HepG2 (cell line): Measurements from ENCODE around the gene ABTB2. TPM values are rescaled to one million over a fixed set of nuclear protein-coding genes. Genes with fewer than 3 reads are reported as not detected.

Source experiments
- ATAC-seq: fragments of 200-7000 bp; cut with Tn5 transposase; 3 replicates; pipeline ENCODE4 v1.9.1; 2020; ENCODE audit warnings: mild to moderate bottlenecking, moderate library complexity
- BruUV-seq: library from RNA; stranded (reverse); fragments of 400-500 nt; replicated peaks from 2 replicates; lab custom pipeline; 2021; lab: Mats Ljungman, UMichigan
- CTCF ChIA-PET: fragments of 300-600 bp; formaldehyde crosslinking; extraction: SDS; loops from one replicate; lab custom pipeline; 2021; ENCODE audit warnings: low total read pairs, inconsistent platforms, low intra/inter-chr PET ratio; lab: Yijun Ruan, JAX
- POLR2A ChIA-PET: fragments of 350-600 bp; sonication (Branson Sonifier 250); formaldehyde crosslinking; loops from one replicate; lab custom pipeline; 2020; ENCODE audit warnings: antibody characterized with exemption, inconsistent platforms; lab: Yijun Ruan, JAX
- DNase-seq: peaks from one replicate; pipeline ENCODE4 v3.0.0-alpha.2; 2015; ENCODE audit warnings: low spot score
- FAIRE-seq: peaks from 3 replicates; lab custom pipeline; 2011; peaks lifted over from hg19 to GRCh38; lab: Jason Lieb, UNC
- H2AFZ ChIP-seq: one replicate; pipeline ENCODE4 v1.6.1; 2011; ENCODE audit warnings: low read length, inconsistent platforms
- H3K27ac ChIP-seq: fragments of 300-600 bp; 3 replicates; pipeline ENCODE4 v1.8.0; 2011; ENCODE audit warnings: mixed run types, mild to moderate bottlenecking, mixed read lengths, low read length, inconsistent platforms; ENCODE audit not compliant: insufficient read depth; ENCODE audit errors: extremely low read length
- H3K27me3 ChIP-seq, 2 experiments: fragments of 200-600 bp in 1 of 2; 2 replicates in 1 of 2; 3 replicates in 1 of 2; pipeline versions ENCODE4 v1.6.0 to v1.8.0; 2011; ENCODE audit warnings: low read length in 2 of 2, mild to moderate bottlenecking in 2 of 2, moderate library complexity in 2 of 2, inconsistent platforms in 1 of 2; ENCODE audit not compliant: insufficient read depth in 2 of 2, control insufficient read depth in 1 of 2
- H3K36me3 ChIP-seq, 2 experiments: fragments of 200-600 bp in 1 of 2; replicated peaks in 1 of 2; 2 replicates in 1 of 2; 3 replicates in 1 of 2; pipeline versions ENCODE4 v1.5.1 to v1.8.0; 2011; ENCODE audit warnings: low read length in 2 of 2, inconsistent platforms in 1 of 2; ENCODE audit not compliant: insufficient read depth in 2 of 2, control insufficient read depth in 1 of 2
- H3K4me1 ChIP-seq: 2 replicates; pipeline ENCODE4 v1.5.1; 2012; ENCODE audit warnings: low read length, inconsistent platforms; ENCODE audit not compliant: insufficient read depth
- H3K4me2 ChIP-seq: 2 replicates; pipeline ENCODE4 v1.6.0; 2011; ENCODE audit warnings: low read depth, low read length, inconsistent platforms
- H3K4me3 ChIP-seq, 3 experiments: fragments of 200-600 bp in 1 of 3; sonication (generic), shearing (Covaris generic) in 1 of 3; replicated peaks in 1 of 3; 2 replicates each; pipeline ENCODE4 v1.5.1; 2011 to 2016; ENCODE audit warnings: low read length in 3 of 3, inconsistent platforms in 2 of 3, low read depth in 2 of 3, mild to moderate bottlenecking in 2 of 3, control low read depth in 1 of 3, mixed read lengths in 1 of 3; ENCODE audit not compliant: insufficient read depth in 1 of 3
- H3K79me2 ChIP-seq: one replicate; pipeline ENCODE4 v1.6.1; 2011; ENCODE audit warnings: low read length, inconsistent platforms; ENCODE audit not compliant: insufficient read depth
- H3K9ac ChIP-seq: 2 replicates; pipeline ENCODE4 v1.6.0; 2011; ENCODE audit warnings: mild to moderate bottlenecking, low read depth, low read length, inconsistent platforms; ENCODE audit not compliant: insufficient read depth
- H3K9me3 ChIP-seq: 2 replicates; pipeline ENCODE4 v1.5.1; 2012; ENCODE audit warnings: mild to moderate bottlenecking, low read length
- H4K20me1 ChIP-seq: 2 replicates; pipeline ENCODE4 v1.6.0; 2011; ENCODE audit warnings: inconsistent platforms, mild to moderate bottlenecking, low read length, moderate library complexity; ENCODE audit not compliant: insufficient read depth
- AHR ChIP-seq: IDR thresholded peaks from 2 replicates; pipeline ENCODE4 v1.6.1; 2018; ENCODE audit warnings: missing genetic modification reagents, missing compliant biosample characterization
- HDAC2 ChIP-seq: sonication (generic); formaldehyde crosslinking; IDR thresholded peaks from 2 replicates; pipeline ENCODE4 v1.4.0; 2020; ENCODE audit warnings: missing genetic modification reagents
- HDAC6 ChIP-seq: fragments of 200-600 bp; sonication (generic); IDR thresholded peaks from 2 replicates; pipeline ENCODE4 v1.7.0; 2017; ENCODE audit warnings: mild to moderate bottlenecking, antibody characterized with exemption, low read length, low read depth
- HINFP ChIP-seq: sonication (generic); formaldehyde crosslinking; IDR thresholded peaks from 2 replicates; pipeline ENCODE4 v1.4.0; 2020; ENCODE audit warnings: low read depth, mild to moderate bottlenecking, missing genetic modification reagents
- MBD4 ChIP-seq: IDR thresholded peaks from 2 replicates; pipeline ENCODE4 v1.6.1; 2012; ENCODE audit warnings: low read length, inconsistent platforms, borderline replicate concordance
- NFE2L2 ChIP-seq: fragments of 150-350 bp; IDR thresholded peaks from 2 replicates; pipeline ENCODE4 v1.6.1; 2014; ENCODE audit warnings: low read length
- SKI ChIP-seq: fragments of 450-650 bp; IDR thresholded peaks from one replicate; pipeline ENCODE4 v1.6.1; 2018; ENCODE audit warnings: mild to moderate bottlenecking; ENCODE audit not compliant: partially characterized antibody
- TFDP2 ChIP-seq: sonication (generic); formaldehyde crosslinking; IDR thresholded peaks from 2 replicates; pipeline ENCODE4 v1.4.0; 2020; ENCODE audit warnings: missing genetic modification reagents
- TIGD3 ChIP-seq: sonication (generic); formaldehyde crosslinking; IDR thresholded peaks from 2 replicates; pipeline ENCODE4 v1.5.1; 2020; ENCODE audit warnings: mild to moderate bottlenecking, missing genetic modification reagents, borderline replicate concordance
- ZFP90 ChIP-seq: sonication (generic); formaldehyde crosslinking; IDR thresholded peaks from 2 replicates; pipeline ENCODE4 v1.8.0; 2022; ENCODE audit warnings: missing genetic modification reagents, mild to moderate bottlenecking, inconsistent platforms, borderline replicate concordance
- ZNF138 ChIP-seq: sonication (generic); formaldehyde crosslinking; IDR thresholded peaks from 2 replicates; pipeline ENCODE4 v1.5.0; 2020; ENCODE audit warnings: mild to moderate bottlenecking, low read depth, missing genetic modification reagents
- ZNF20 ChIP-seq: sonication (generic); formaldehyde crosslinking; IDR thresholded peaks from 2 replicates; pipeline ENCODE4 v1.4.0; 2020; ENCODE audit warnings: mild to moderate bottlenecking, moderate library complexity, missing genetic modification reagents
- ZNF224 ChIP-seq: sonication (generic); formaldehyde crosslinking; IDR thresholded peaks from 2 replicates; pipeline ENCODE4 v1.5.0; 2020; ENCODE audit warnings: mild to moderate bottlenecking, missing genetic modification reagents
- ZNF24 ChIP-seq: fragments of 450-650 bp; IDR thresholded peaks from 2 replicates; pipeline ENCODE4 v1.6.1; 2017; ENCODE audit warnings: antibody characterized with exemption, mild to moderate bottlenecking
- ZNF350 ChIP-seq: sonication (generic); formaldehyde crosslinking; IDR thresholded peaks from 2 replicates; pipeline ENCODE4 v1.4.0; 2020; ENCODE audit warnings: mild to moderate bottlenecking, low read depth, missing genetic modification reagents, borderline replicate concordance
- ZNF672 ChIP-seq: sonication (generic); formaldehyde crosslinking; IDR thresholded peaks from 2 replicates; pipeline ENCODE4 v1.8.1; 2022; ENCODE audit warnings: missing genetic modification reagents
- ZZZ3 ChIP-seq: sonication (generic); formaldehyde crosslinking; IDR thresholded peaks from 2 replicates; pipeline ENCODE4 v1.4.0; 2020; ENCODE audit warnings: missing genetic modification reagents, mild to moderate bottlenecking, borderline replicate concordance
- WGBS: methylation state at CpG from one replicate; pipeline ENCODE4 v1.1.6; 2017; ENCODE audit warnings: low lambda C conversion rate; 5-methylcytosine and 5-hydroxymethylcytosine counted together
- in situ Hi-C: cut with HindIII; loops from 2 replicates; pipeline ENCODE4 v1.10.0; 2017; ENCODE audit warnings: low pct_unique_long_range_greater_than_20kb; ENCODE audit not compliant: extremely low pct_ligation_motif_present
- intact Hi-C: fragments of 100-400 bp; cut with micrococcal nuclease; formaldehyde crosslinking; loops from one replicate; pipeline ENCODE4 v1.10.0; 2022; ENCODE audit not compliant: unreplicated experiment
- polyA plus RNA-seq, 8 experiments: library from polyadenylated mRNA; depleted of rRNA in 3 of 8; stranded (reverse) in 7 of 8; unstranded in 1 of 8; fragments of >200 nt; fragmentation: Illumina TruSeq in 4 of 8; extraction: Trizol in 4 of 8; gene quantifications; 2 replicates each; pipeline versions ENCODE4 v1.2.1 to v1.2.3, GENCODE V29; 2011 to 2016; ENCODE audit warnings: low read depth in 4 of 8, missing spikeins in 1 of 8, mixed read lengths in 1 of 8; ENCODE audit not compliant: insufficient read depth in 1 of 8
- total RNA-seq, 5 experiments: library from RNA; depleted of rRNA; stranded (reverse); fragments of >200 nt; fragmentation: Illumina TruSeq; extraction: Trizol; gene quantifications; 2 replicates each; pipeline ENCODE4 v1.2.3, GENCODE V29; 2016; ENCODE audit warnings: low read depth in 1 of 5
- TF ChIP-seq, protein P1 (sequence below): sonication (generic); formaldehyde crosslinking; conservative IDR thresholded peaks from 2 replicates; pipeline ENCODE4 v1.8.0; 2022; ENCODE audit warnings: low read depth, missing genetic modification reagents

ABTB2 gene
- total and polyA plus RNA-seq, 2 of the 13 experiments (the other 11 are each of a cell fraction or from before 2014, with no cell fraction given), result 5.1 to 15.4 TPM

DNA sequence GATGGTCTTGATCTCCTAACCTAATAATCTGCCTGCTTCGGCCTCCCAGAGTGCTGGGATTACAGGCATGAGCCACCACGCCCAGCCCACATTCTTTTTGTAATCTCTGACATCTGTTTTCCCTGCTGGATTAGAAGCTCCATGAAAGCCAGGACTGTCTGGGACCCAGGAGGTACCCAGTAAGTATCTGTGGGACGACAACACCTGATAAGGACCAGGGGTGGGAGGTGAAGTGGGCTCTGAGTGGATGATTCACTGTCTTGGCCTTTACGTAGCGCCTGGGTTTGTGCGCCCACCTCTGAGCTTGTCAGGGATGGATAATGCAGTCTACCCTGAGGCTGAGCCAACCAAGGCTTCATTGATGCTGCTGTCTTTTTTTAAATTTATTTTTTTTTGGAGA, 118.8 kb downstream of the ABTB2 start:
- POLR2A ChIA-PET, result no interaction called here
- no TSS peak for BruUV-seq
- Histone ChIP-seq H3K27me3 (no peaks in the 10 kb centered on the region), H3K9me3 (no peaks in the 10 kb centered on the region), H4K20me1 (peaks cover 3% of the 10 kb centered on the region; the same call in 1 of the 2 replicates), H3K79me2 (peaks cover 3% of the 10 kb centered on the region), H3K4me2 (no peak overlapping the region), H3K4me1 (peaks cover 13% of the 10 kb centered on the region), H3K27ac (no peak overlapping the region), H3K4me3 (no peak overlapping the region), H3K9ac (no peak overlapping the region), H3K36me3 (no peaks in the 10 kb centered on the region), H2AFZ (no peak overlapping the region)
- 83% methylated on average over 6 of the region's 6 CpGs for WGBS
- CTCF ChIA-PET, result no interaction called here
- no peak for ATAC-seq
- intact Hi-C loops, result no loop called here
- no peak for DNase-seq
- no peak for FAIRE-seq
- in situ Hi-C loops, result no loop called here
- no peak for TF ChIP-seq ZNF20 (CRISPR knock-in tag)
- no peak for TF ChIP-seq ZZZ3 (CRISPR knock-in tag)
- TF ChIP-seq TIGD3 (CRISPR knock-in tag), result no peak
- TF ChIP-seq ZNF138 (CRISPR knock-in tag), result no peak
- no peak for TF ChIP-seq MBD4
- no peak for TF ChIP-seq HDAC6
- TF ChIP-seq SKI, result no peak
- no peak for TF ChIP-seq ZNF224
- TF ChIP-seq HINFP (CRISPR knock-in tag), result no peak
- no peak for TF ChIP-seq TFDP2 (CRISPR knock-in tag)
- no peak for TF ChIP-seq NFE2L2
- no peak for TF ChIP-seq ZNF24
- TF ChIP-seq, protein P1, sequence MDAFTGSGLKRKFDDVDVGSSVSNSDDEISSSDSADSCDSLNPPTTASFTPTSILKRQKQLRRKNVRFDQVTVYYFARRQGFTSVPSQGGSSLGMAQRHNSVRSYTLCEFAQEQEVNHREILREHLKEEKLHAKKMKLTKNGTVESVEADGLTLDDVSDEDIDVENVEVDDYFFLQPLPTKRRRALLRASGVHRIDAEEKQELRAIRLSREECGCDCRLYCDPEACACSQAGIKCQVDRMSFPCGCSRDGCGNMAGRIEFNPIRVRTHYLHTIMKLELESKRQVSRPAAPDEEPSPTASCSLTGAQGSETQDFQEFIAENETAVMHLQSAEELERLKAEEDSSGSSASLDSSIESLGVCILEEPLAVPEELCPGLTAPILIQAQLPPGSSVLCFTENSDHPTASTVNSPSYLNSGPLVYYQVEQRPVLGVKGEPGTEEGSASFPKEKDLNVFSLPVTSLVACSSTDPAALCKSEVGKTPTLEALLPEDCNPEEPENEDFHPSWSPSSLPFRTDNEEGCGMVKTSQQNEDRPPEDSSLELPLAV, result no peak
- TF ChIP-seq HDAC2 (CRISPR knock-in tag), result no peak
- no peak for TF ChIP-seq AHR (CRISPR knock-in tag)
- TF ChIP-seq ZFP90 (CRISPR knock-in tag), result no peak
- TF ChIP-seq ZNF350 (CRISPR knock-in tag), result no peak
- no peak for TF ChIP-seq ZNF672 (CRISPR knock-in tag)
